ENCODE results near the gene BEST4. TPM values are rescaled to one million over a fixed set of nuclear protein-coding genes. Genes with fewer than 3 reads are reported as not detected.

The BEST4 gene
- total and polyA plus RNA-seq, 2 of the 13 experiments (the other 11 are each of a cell fraction or from before 2014, with no cell fraction given): 0.77 to 1.4 TPM

DNA sequence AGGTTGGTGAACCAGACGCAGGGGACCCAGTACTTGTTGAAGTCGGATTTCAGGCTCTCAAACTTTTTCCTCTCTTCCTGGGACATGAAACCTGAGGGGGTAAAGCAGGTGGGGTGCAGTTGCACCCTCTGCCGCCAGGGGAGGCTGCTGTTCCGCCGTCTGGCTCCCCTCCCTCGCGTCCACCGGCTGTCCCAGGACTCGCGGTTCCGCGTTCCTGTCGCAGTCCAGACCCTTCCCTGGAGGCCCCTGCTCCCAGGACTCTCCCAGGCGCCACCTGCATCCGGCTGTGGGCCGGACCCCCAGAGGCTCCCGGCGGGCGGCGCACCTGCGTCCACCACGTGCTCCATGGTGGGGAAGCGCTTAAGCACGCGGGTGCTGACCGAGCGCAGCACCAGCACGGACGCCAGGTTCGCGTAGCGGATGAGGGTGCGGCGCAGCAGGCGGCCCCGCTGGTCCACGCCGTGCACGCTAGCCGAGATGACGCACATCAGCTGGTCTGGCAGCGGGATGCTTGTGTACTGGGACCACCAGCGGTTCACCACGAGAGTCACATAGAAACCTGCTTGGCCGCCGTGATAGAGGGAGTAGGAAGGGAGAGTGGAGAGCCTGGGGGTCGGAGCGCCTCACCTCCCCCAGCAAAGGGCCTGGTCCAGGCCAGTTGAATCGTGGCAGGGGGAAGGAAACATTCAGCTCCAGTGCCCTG is 1.7 kb downstream of the BEST4 start (continued):
- TF ChIP-seq NFYB (CRISPR knock-in tag; IDR thresholded peaks at IDR 0.05) (no peak), ESRRA (CRISPR knock-in tag; IDR thresholded peaks at IDR 0.05; ENCODE audit: low read depth) (no peak), RORA (CRISPR knock-in tag; IDR thresholded peaks at IDR 0.05) (no peak), JARID2 (CRISPR knock-in tag; IDR thresholded peaks at IDR 0.05; ENCODE audit: insufficient replicate concordance) (no peak), SP1 (IDR thresholded peaks at IDR 0.05) (no peak), SP1 (CRISPR knock-in tag; IDR thresholded peaks at IDR 0.05) (peak; percentile 56), ELF1 (CRISPR knock-in tag; IDR thresholded peaks at IDR 0.05) (peak; percentile 83), ZNF781 (CRISPR knock-in tag; IDR thresholded peaks at IDR 0.05; ENCODE audit: borderline replicate concordance, not compliant biosample characterization) (peak; percentile 52), SMC3 (IDR thresholded peaks at IDR 0.05; ENCODE audit: low read length) (peak; percentile 27; the same call in 1 of the 2 replicates), ZNF766 (CRISPR knock-in tag; IDR thresholded peaks at IDR 0.05; ENCODE audit: borderline replicate concordance) (no peak), ZSCAN9 (CRISPR knock-in tag; IDR thresholded peaks at IDR 0.05; ENCODE audit: borderline replicate concordance) (0 out of 2 replicates have a peak, but pooled peaks have one; percentile 49), CBX5 (CRISPR knock-in tag; IDR thresholded peaks at IDR 0.05; ENCODE audit: borderline replicate concordance) (peak; percentile 55; the same call in 1 of the 2 replicates)
- TF ChIP-seq, protein P1, sequence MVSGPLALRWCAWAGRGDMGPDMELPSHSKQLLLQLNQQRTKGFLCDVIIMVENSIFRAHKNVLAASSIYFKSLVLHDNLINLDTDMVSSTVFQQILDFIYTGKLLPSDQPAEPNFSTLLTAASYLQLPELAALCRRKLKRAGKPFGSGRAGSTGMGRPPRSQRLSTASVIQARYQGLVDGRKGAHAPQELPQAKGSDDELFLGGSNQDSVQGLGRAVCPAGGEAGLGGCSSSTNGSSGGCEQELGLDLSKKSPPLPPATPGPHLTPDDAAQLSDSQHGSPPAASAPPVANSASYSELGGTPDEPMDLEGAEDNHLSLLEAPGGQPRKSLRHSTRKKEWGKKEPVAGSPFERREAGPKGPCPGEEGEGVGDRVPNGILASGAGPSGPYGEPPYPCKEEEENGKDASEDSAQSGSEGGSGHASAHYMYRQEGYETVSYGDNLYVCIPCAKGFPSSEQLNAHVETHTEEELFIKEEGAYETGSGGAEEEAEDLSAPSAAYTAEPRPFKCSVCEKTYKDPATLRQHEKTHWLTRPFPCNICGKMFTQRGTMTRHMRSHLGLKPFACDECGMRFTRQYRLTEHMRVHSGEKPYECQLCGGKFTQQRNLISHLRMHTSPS (CRISPR knock-in tag; IDR thresholded peaks at IDR 0.05; ENCODE audit: low read depth): 0 out of 2 replicates have a peak, but pooled peaks have one; percentile 39
- TF ChIP-seq, protein P2, sequence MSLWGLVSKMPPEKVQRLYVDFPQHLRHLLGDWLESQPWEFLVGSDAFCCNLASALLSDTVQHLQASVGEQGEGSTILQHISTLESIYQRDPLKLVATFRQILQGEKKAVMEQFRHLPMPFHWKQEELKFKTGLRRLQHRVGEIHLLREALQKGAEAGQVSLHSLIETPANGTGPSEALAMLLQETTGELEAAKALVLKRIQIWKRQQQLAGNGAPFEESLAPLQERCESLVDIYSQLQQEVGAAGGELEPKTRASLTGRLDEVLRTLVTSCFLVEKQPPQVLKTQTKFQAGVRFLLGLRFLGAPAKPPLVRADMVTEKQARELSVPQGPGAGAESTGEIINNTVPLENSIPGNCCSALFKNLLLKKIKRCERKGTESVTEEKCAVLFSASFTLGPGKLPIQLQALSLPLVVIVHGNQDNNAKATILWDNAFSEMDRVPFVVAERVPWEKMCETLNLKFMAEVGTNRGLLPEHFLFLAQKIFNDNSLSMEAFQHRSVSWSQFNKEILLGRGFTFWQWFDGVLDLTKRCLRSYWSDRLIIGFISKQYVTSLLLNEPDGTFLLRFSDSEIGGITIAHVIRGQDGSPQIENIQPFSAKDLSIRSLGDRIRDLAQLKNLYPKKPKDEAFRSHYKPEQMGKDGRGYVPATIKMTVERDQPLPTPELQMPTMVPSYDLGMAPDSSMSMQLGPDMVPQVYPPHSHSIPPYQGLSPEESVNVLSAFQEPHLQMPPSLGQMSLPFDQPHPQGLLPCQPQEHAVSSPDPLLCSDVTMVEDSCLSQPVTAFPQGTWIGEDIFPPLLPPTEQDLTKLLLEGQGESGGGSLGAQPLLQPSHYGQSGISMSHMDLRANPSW (CRISPR knock-in tag; IDR thresholded peaks at IDR 0.05; ENCODE audit: borderline replicate concordance): no peak
- TF ChIP-seq, protein P3, sequence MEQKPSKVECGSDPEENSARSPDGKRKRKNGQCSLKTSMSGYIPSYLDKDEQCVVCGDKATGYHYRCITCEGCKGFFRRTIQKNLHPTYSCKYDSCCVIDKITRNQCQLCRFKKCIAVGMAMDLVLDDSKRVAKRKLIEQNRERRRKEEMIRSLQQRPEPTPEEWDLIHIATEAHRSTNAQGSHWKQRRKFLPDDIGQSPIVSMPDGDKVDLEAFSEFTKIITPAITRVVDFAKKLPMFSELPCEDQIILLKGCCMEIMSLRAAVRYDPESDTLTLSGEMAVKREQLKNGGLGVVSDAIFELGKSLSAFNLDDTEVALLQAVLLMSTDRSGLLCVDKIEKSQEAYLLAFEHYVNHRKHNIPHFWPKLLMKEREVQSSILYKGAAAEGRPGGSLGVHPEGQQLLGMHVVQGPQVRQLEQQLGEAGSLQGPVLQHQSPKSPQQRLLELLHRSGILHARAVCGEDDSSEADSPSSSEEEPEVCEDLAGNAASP (CRISPR knock-in tag; IDR thresholded peaks at IDR 0.05; ENCODE audit: borderline replicate concordance): peak; percentile 51
- TF ChIP-seq, protein P4, sequence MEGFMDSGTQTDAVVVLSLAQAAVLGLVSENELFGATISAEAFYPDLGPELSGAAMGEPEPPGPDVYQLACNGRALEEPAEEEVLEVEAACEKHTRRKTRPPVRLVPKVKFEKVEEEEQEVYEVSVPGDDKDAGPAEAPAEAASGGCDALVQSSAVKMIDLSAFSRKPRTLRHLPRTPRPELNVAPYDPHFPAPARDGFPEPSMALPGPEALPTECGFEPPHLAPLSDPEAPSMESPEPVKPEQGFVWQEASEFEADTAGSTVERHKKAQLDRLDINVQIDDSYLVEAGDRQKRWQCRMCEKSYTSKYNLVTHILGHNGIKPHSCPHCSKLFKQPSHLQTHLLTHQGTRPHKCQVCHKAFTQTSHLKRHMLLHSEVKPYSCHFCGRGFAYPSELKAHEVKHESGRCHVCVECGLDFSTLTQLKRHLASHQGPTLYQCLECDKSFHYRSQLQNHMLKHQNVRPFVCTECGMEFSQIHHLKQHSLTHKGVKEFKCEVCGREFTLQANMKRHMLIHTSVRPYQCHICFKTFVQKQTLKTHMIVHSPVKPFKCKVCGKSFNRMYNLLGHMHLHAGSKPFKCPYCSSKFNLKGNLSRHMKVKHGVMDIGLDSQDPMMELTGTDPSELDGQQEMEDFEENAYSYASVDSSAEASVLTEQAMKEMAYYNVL (CRISPR knock-in tag; IDR thresholded peaks at IDR 0.05; ENCODE audit: borderline replicate concordance): no peak
- TF ChIP-seq, protein P5, sequence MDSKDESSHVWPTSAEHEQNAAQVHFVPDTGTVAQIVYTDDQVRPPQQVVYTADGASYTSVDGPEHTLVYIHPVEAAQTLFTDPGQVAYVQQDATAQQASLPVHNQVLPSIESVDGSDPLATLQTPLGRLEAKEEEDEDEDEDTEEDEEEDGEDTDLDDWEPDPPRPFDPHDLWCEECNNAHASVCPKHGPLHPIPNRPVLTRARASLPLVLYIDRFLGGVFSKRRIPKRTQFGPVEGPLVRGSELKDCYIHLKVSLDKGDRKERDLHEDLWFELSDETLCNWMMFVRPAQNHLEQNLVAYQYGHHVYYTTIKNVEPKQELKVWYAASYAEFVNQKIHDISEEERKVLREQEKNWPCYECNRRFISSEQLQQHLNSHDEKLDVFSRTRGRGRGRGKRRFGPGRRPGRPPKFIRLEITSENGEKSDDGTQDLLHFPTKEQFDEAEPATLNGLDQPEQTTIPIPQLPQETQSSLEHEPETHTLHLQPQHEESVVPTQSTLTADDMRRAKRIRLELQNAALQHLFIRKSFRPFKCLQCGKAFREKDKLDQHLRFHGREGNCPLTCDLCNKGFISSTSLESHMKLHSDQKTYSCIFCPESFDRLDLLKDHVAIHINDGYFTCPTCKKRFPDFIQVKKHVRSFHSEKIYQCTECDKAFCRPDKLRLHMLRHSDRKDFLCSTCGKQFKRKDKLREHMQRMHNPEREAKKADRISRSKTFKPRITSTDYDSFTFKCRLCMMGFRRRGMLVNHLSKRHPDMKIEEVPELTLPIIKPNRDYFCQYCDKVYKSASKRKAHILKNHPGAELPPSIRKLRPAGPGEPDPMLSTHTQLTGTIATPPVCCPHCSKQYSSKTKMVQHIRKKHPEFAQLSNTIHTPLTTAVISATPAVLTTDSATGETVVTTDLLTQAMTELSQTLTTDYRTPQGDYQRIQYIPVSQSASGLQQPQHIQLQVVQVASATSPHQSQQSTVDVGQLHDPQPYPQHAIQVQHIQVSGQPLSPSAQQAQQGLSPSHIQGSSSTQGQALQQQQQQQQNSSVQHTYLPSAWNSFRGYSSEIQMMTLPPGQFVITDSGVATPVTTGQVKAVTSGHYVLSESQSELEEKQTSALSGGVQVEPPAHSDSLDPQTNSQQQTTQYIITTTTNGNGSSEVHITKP (CRISPR knock-in tag; IDR thresholded peaks at IDR 0.05; ENCODE audit: low read depth): 0 out of 2 replicates have a peak, but pooled peaks have one; percentile 39

All from HepG2 (cell line).